ENCODE results near the gene ACP1. TPM values are rescaled to one million over a fixed set of nuclear protein-coding genes. Genes with fewer than 3 reads are reported as not detected.
A peak's percentile ranks its signal among the peaks of the same experiment; 100 is the strongest.

Gene ACP1
- total and polyA plus RNA-seq, 2 of the 8 experiments (the other 6 are each of a cell fraction or from before 2014, with no cell fraction given): 115 to 155 TPM

DNA sequence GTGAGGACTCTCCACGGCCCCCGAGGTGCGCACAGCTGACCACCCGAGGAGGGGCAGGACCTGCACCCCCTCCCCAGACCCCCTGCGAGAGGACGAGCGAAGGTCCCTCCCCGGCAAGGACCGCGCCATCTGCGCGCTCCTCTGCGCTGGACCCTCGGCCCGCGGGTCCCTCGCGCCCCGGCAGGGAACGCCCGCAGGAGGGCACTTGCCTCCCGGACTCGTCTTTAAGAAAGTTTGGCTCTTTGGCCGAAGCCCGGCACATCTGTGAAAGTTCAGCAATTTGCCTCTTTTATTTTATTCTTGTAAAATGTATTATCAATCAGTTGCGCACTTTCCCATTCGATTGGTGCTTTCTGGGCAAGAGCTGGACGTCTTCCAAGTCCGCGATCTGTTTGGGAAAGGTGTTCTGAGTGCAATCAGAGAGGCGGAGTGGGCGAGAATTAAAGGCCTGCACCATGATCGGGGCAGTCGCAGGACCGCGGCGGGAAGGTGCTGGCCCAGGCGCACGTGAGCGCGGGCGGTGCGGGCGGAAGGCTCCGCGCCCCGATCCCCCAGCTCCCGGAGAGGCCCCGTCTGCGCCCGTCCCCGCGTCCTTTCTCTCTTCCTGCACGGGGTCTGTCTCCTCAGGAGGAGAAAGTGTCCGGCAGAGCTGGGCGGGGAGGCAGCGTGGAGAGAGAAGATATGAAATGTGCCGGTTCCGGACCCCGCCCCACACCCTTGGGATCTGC, 24.8 kb downstream of the ACP1 start (continued):
- TF ChIP-seq RNF2 (IDR thresholded peaks at IDR 0.05; ENCODE audit: borderline replicate concordance, low read depth, low read length, missing control alignments, poor library complexity, severe bottlenecking): peak; percentile 67
- TF ChIP-seq HDAC6 (IDR thresholded peaks at IDR 0.05; ENCODE audit: low read depth, low read length): no peak
- no peak for TF ChIP-seq EP300 (IDR thresholded peaks at IDR 0.05; ENCODE audit: borderline replicate concordance in 1 of 2, low read depth in 2 of 2, low read length in 2 of 2)
- TF ChIP-seq SUZ12 (IDR thresholded peaks at IDR 0.05; ENCODE audit: low read length): peak; percentile 85
- TF ChIP-seq NANOG (IDR thresholded peaks at IDR 0.05; ENCODE audit: insufficient read depth, low read depth, low read length, poor library complexity, severe bottlenecking): no peak
- TF ChIP-seq, protein P1, sequence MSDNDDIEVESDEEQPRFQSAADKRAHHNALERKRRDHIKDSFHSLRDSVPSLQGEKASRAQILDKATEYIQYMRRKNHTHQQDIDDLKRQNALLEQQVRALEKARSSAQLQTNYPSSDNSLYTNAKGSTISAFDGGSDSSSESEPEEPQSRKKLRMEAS (IDR thresholded peaks at IDR 0.05): peak; percentile 89

All from H1 (cell line).